HUDEP-2 (cell line): ENCODE measurements around the gene HS2ST1.

Experiments
- DNase-seq, 76 experiments: peaks; one replicate each; lab custom pipeline; 2025; ENCODE audit not compliant: unreplicated experiment in 76 of 76; lab: John Stamatoyannopoulos, UW

HS2ST1 gene

DNA sequence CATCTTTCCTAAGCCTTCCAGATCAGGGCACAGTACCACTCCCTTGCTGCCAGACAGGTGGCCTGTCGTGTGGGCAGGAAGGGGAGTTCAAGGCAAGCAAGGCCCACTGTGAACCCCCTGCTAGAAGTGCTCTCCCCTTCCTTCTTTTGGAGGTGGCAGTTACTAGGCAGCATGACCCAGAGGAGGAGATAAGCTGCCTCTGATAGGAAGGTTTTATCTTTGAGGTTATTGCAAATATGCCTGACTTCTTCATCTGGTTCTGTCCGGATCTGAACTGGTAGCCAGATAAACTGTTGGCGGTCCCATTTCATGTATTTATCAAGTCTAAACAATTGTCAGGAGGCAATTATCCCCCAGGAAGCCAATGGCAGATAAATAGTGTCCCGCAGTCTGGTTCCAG lies 216.0 kb downstream of the HS2ST1 start:
- DNase-seq = peak in 15 of 76 experiments; percentile 4 to 46 (median 15)

DNA sequence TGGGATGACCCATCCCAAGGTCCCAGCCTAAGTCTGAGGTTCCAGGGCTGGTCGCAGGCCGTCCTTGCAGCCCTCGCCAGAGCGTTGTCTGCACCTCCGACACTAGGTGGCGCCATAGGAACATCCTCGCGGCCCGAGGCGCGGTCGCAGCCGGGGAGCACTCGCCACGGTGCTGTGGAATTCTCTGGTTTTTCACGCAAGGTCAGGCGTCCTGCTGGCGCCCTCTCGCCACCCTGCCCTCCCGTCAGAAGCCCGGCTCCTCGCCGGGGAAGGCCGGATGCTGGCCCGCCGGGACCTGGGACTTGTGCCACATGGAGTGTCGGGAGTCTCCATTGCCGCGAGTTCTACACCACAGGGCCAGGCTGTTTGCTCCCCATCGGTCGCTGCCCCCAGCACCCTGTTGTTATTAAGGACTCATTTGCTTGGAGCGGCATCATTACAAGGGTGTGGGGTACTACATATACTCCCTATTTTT lies 217.4 kb downstream of the HS2ST1 start:
- DNase-seq = peak in 64 of 76 experiments; percentile 6 to 72 (median 48)

GRCh38 chr1:87132284-87132870 lies 217.9 kb downstream of the HS2ST1 start:
- DNase-seq = no peak

DNA sequence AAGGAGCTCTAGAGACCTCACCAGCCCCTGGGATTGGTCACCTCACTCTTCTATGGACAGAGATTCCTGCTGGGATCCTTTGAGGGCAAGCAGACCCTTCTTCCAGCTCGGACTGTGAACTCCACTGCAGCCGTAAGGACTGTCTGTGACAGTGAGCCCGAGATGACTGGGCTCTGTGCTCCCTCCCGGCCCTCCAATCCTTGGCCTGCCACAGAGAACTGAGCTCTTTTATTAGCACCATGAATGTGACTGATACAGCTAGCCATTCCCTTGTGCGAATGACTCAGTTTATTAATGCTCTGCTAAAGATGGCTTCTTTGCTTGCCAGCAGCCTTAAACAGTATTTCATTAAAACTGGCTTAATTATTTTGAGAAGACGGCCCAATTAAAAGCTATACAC lies 219.6 kb downstream of the HS2ST1 start:
- no peak for DNase-seq

GRCh38 chr1:87134625-87135328 lies 220.3 kb downstream of the HS2ST1 start:
- DNase-seq = no peak

DNA sequence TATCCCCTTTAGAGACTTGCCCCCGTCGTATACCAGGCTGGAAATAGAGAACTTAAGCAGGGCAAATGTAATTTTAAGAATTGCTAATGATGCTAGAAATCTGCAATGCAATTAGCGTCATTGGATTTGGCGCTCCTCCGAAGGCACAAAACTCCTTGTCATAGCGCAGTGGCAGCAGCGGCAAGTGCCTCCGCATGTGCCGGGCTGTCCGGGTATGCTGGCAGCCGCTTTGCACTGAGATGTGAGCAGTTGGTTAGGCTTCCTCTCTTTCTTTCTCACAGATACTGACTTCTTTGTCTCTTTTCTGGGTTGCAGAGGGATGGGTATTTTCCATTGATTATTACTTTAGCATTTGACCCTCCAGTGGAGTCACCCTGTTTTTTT lies 220.9 kb downstream of the HS2ST1 start:
- DNase-seq = no peak

DNA sequence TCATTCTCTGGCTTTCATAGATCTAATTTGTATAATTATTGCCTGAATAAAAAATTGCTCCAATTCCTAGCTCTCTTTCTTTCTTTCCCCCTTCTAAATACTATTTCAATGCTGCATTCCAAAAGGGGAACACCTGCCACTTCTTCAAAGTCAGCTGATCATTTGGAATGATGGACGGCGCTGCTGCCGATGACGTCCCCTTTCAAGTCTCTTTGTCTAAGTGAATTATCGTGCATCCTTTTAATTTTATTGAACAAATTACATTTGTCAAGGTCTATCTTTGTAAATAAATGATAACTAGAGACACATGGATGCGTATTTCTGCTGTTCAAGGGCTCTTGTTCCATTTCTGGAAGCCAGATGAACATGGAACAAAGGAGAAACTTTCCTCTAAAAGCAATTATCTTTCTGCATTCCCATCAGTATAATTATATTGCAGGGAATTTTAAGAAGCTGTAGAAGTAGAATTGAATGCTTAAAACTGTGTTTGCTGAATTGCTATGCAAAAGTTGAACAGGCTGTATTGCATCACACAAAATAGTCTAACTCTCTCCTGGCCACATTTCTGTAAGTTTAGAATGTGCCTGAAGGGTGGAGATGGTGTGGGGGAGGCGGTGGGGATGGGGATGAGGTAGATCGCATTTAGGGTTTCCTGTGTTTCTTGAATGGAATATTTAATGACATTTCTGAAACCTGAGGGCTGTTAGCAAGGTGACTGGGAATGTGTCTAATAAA lies 222.3 kb downstream of the HS2ST1 start:
- no peak for DNase-seq

- no peak for DNase-seq
These were observed 222.9 kb downstream of the HS2ST1 start for GRCh38 chr1:87137342-87137739.

GRCh38 chr1:87140831-87141540 lies 226.6 kb downstream of the HS2ST1 start:
- no peak for DNase-seq

GRCh38 chr1:87141556-87141955 lies 227.1 kb downstream of the HS2ST1 start:
- no peak for DNase-seq

GRCh38 chr1:87143413-87144135 lies 229.1 kb downstream of the HS2ST1 start:
- DNase-seq = no peak

DNA sequence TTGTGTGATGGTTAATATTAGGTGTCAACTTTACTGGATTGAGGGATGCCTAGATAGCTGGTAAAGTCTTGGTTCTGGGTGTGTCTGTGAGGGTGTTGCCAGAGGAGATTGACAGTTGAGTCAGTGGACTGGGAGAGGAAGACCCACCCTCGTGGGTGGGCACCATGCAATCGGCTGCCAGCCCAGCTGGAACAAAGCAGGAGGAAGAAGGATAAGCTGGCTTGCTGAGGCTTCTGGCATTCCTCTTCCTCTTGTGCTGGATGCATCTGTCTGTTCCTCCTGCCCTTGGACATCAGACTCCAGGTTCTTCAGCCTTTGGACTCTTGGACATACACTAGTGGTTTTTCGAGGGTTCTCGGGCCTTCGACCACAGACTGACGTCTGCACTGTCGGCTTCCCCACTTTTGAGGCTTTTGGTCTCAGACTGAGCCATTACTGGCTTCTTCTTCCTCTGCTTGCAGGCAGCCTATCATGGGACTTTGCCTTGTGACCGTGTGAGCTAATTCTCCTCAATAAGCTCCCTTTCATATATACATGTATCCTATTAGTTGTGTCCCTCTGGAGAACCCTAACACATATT lies 230.0 kb downstream of the HS2ST1 start:
- DNase-seq = no peak

DNA sequence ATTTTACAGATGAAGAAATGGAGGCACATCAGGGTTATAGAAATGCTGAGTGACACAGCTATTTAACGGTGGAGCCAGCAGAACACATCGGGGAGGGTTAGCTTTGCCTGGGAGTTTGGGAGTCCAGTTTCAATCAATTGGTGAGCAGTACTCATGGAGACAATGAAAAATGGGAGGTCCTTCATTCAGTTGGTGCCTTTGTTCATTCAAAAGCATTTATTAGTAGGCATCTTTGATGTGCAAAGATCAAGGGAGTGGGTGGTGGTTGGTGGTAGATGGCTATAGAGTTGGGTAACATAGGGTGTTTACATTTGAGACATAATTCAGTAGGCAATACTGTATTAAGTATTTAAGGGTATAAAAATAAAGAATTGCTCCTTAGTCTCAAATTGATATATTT lies 230.5 kb downstream of the HS2ST1 start:
- DNase-seq = no peak

DNA sequence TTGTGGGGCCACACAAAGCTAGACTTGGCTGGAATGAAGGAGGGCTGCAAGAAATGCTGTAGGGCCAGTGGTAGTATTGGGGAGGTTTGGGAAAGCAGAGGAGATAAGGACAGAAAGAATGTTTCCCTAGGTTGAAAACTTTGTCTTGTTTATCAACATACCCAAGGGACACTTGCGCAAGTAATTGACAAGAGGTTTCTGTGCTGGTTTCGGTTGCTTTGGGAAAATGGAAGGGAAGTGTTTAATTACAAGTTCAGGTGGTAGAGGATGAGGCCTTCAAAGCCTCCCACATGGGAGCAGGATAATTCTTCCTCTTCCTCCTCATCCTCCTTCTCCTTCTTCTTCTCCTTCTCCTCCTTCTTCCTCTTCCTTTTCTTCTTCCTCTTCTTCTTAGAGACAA lies 232.1 kb downstream of the HS2ST1 start:
- no peak for DNase-seq

- no peak for DNase-seq
These were observed 232.6 kb downstream of the HS2ST1 start for GRCh38 chr1:87146986-87147385.

DNA sequence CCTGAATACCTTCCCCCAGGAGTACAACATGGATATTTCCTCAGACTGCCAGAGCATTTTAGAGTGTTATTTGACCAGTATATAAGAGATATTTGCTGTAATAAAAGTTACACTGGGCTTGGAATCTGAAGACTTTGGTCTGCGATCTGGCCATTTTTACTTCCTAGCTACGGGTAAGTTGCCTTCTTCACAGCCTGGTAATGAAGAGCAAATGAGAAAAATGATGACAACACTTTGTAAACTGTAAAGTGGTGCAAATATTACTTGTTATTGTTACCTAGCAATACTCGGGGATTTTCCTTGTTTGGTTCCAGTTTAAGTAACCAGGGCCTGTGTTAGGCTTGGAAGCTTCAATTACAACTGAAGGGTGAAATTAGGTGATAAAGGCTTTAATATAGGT lies 233.4 kb downstream of the HS2ST1 start:
- no peak for DNase-seq

DNA sequence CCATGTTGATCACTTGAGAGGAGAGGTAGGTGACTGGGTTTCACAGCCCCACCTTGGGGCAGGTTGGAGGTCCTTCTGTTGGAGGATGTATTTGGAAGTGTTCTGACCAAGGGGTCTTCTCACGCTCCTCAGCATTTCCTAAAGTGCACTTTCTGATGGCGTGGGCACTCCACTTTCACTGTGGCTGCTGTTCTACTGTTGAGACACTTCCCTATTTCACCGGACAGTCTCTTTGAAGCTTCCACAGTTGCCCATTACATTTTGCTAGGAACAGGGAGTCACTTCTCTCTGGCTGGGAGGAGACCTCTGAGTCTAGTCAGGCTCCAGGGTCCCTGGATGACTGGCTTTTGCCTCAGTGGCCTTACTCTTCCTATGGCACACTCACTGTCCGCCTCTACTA lies 234.2 kb downstream of the HS2ST1 start:
- no peak for DNase-seq

GRCh38 chr1:87149241-87150041 lies 235.0 kb downstream of the HS2ST1 start:
- DNase-seq = no peak

- no peak for DNase-seq
These were observed 235.7 kb downstream of the HS2ST1 start for GRCh38 chr1:87150143-87150542.
